ENCODE results near the gene KCNJ5. TPM values are rescaled to one million over a fixed set of nuclear protein-coding genes. Genes with fewer than 3 reads are reported as not detected.

The KCNJ5 gene
- total and polyA plus RNA-seq, 2 of the 4 experiments (the other 2 are of a cell fraction): 0.07 to 0.18 TPM

DNA sequence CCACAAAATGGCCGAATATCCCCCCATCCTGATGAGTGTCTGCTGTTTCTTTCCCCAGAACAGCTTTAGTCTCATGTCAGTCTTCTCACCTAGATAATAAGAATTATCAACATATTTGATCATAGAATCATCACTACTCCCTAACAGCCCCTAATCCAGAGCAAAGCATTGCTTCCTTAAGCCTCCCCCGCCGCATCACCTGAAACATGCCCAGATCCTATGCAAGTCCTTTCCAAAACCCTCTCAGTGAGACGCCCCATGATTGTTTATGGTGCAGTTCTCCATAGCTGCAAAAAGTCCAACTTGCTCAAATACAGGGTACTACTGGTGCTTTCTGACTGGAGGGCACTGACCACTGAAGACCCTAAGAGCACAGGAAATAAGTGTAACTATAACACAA, 44.2 kb upstream of the KCNJ5 start:
- no peak for DNase-seq
- no peak for TF ChIP-seq MAZ (IDR thresholded peaks at IDR 0.05; ENCODE audit: borderline replicate concordance, low read depth, low read length)
- TF ChIP-seq RCOR1 (IDR thresholded peaks at IDR 0.05; ENCODE audit: insufficient replicate concordance, low read length): no peak
- TF ChIP-seq MXI1 (IDR thresholded peaks at IDR 0.05; ENCODE audit: borderline replicate concordance, low read depth, low read length): no peak
- no peak for TF ChIP-seq POLR2A (IDR thresholded peaks at IDR 0.05; ENCODE audit: low read depth, low read length)
- TF ChIP-seq CTCF (conservative IDR thresholded peaks at IDR 0.05; ENCODE audit: low read depth, low read length): no peak
- TF ChIP-seq CEBPB (IDR thresholded peaks at IDR 0.05; ENCODE audit: low read depth, low read length): no peak
- TF ChIP-seq RAD21 (IDR thresholded peaks at IDR 0.05; ENCODE audit: low read length): no peak
- TF ChIP-seq ELK1 (IDR thresholded peaks at IDR 0.05; ENCODE audit: borderline replicate concordance, low read depth, low read length): no peak
- TF ChIP-seq BHLHE40 (IDR thresholded peaks at IDR 0.05; ENCODE audit: low read depth, low read length): no peak
- TF ChIP-seq CHD1 (IDR thresholded peaks at IDR 0.05; ENCODE audit: low read depth, low read length): no peak
- no peak for TF ChIP-seq SMC3 (IDR thresholded peaks at IDR 0.05; ENCODE audit: low read depth, low read length)
- TF ChIP-seq NFE2L2 (IDR thresholded peaks at IDR 0.05; ENCODE audit: low read depth, low read length): no peak
- no peak for TF ChIP-seq RFX5 (IDR thresholded peaks at IDR 0.05; ENCODE audit: low read depth, low read length)
- no peak for TF ChIP-seq USF2 (IDR thresholded peaks at IDR 0.05; ENCODE audit: low read depth, low read length)
- no peak for TF ChIP-seq FOS (IDR thresholded peaks at IDR 0.05; ENCODE audit: low read depth, low read length)
- no peak for TF ChIP-seq MAFK (IDR thresholded peaks at IDR 0.05; ENCODE audit: low read depth, low read length)
- no peak overlapping the region for H2AK5ac ChIP-seq (ENCODE audit: low read depth, low read length)
- no peak overlapping the region for H3K14ac ChIP-seq (replicated peaks; ENCODE audit: low read depth, low read length)
- H2AFZ ChIP-seq (replicated peaks; ENCODE audit: low read length, poor library complexity): no peak overlapping the region
- H4K8ac ChIP-seq (ENCODE audit: low read depth in 2 of 2, low read length in 2 of 2): no peak overlapping the region
- no peak overlapping the region for H3K4me3 ChIP-seq (ENCODE audit: insufficient read depth, low read depth, low read length)
- no peak overlapping the region for H3K18ac ChIP-seq (ENCODE audit: low read depth, low read length)
- H3K4me1 ChIP-seq (ENCODE audit: control insufficient read depth, insufficient read depth, low read length): no peaks in the 10 kb centered on the region
- H2AK9ac ChIP-seq (replicated peaks; ENCODE audit: low read depth, low read length, poor library complexity): no peak overlapping the region
- ChIA-PET POLR2A (ENCODE audit: unreplicated experiment) (no interaction called here), CTCF (no interaction called here)
- no peak overlapping the region for H2BK120ac ChIP-seq (ENCODE audit: low read depth, low read length)
- peaks cover 47% of the 10 kb centered on the region for H3K27me3 ChIP-seq (ENCODE audit: control insufficient read depth, insufficient read depth, low read length)
- no peak overlapping the region for H3K27ac ChIP-seq (ENCODE audit: insufficient read depth, low read length)
- dilution Hi-C loops (cut with HindIII; ENCODE audit: low sequenced_read_pairs, unreplicated experiment): loop anchor here (25.0 kb wide), 1 partner anchor 660 kb away; no protein-coding TSS in a partner anchor
- ATAC-seq (ENCODE audit: low read depth): no peak
- H3K9me1 ChIP-seq (ENCODE audit: insufficient read depth, low read length): no peaks in the 10 kb centered on the region
- no peak overlapping the region for H2BK20ac ChIP-seq (ENCODE audit: low read depth, low read length)
- H4K20me1 ChIP-seq (ENCODE audit: insufficient read depth, low read length): no peaks in the 10 kb centered on the region
- H3K23ac ChIP-seq (ENCODE audit: low read depth, low read length): no peak overlapping the region
- in situ Hi-C loops (cut with MboI; ENCODE audit: low sequenced_read_pairs): no loop called here
- H2BK15ac ChIP-seq (ENCODE audit: low read depth, low read length): no peak overlapping the region
- intact Hi-C loops (cut with micrococcal nuclease): no loop called here
- no peaks in the 10 kb centered on the region for H3K79me1 ChIP-seq (ENCODE audit: low read depth in 1 of 2, low read length in 2 of 2)
- H3K36me3 ChIP-seq (ENCODE audit: control insufficient read depth, insufficient read depth, low read length): no peaks in the 10 kb centered on the region
- H3K4me2 ChIP-seq (ENCODE audit: low read depth, low read length): no peak overlapping the region
- no peak overlapping the region for H4K91ac ChIP-seq (ENCODE audit: insufficient read depth, low read depth, low read length)
- H2BK5ac ChIP-seq (ENCODE audit: low read depth, low read length, poor library complexity, severe bottlenecking): no peak overlapping the region
- 46% methylated on average over 3 of the region's 4 CpGs; no CpG with 5 or more reads in 1 of the 2 experiments for WGBS, 2 experiments (ENCODE audit: extremely low coverage in 2 of 2, insufficient read length in 1 of 2)
- BruUV-seq (replicated peaks): no TSS peak
- H3K56ac ChIP-seq (ENCODE audit: extremely low read depth, insufficient read depth, low read length): no peak overlapping the region
- H3K4ac ChIP-seq (ENCODE audit: low read depth, low read length): no peak overlapping the region
- no peak overlapping the region for H4K5ac ChIP-seq (ENCODE audit: low read depth, low read length)
- H3K9ac ChIP-seq (ENCODE audit: low read depth, low read length): no peak overlapping the region
- no peaks in the 10 kb centered on the region for H3K9me3 ChIP-seq (ENCODE audit: control insufficient read depth, insufficient read depth, low read length)
